Panc1 (cell line): Measurements from ENCODE around the gene GREM1. TPM values are rescaled to one million over a fixed set of nuclear protein-coding genes. Genes with fewer than 3 reads are reported as not detected.

Experiments
- ATAC-seq: fragments of 200-7000 bp; cut with Tn5 transposase; 2 replicates; pipeline ENCODE4 v1.9.1; 2020; ENCODE audit warnings: mild to moderate bottlenecking, moderate library complexity
- BruUV-seq: library from RNA; stranded (reverse); fragments of 400-500 nt; replicated peaks from 2 replicates; lab custom pipeline; 2021; lab: Mats Ljungman, UMichigan
- CTCF ChIA-PET: fragments of 300-600 bp; sonication (Branson Sonifier 250); formaldehyde crosslinking; loops from one replicate; lab custom pipeline; 2022; ENCODE audit warnings: antibody characterized with exemption; lab: Charles Lee
- POLR2A ChIA-PET: fragments of 300-600 bp; sonication (Branson Sonifier 250); formaldehyde crosslinking; loops from one replicate; lab custom pipeline; 2022; ENCODE audit warnings: antibody characterized with exemption; lab: Charles Lee
- DNase-seq: peaks from one replicate; pipeline ENCODE4 v3.0.0-alpha.2; 2010; ENCODE audit warnings: low read depth, low spot score
- H3K27ac ChIP-seq: 2 replicates; pipeline ENCODE4 v1.5.1; 2011; ENCODE audit warnings: mild to moderate bottlenecking, low read length, inconsistent platforms
- H3K27me3 ChIP-seq: fragments of 200-500 bp; sonication (Bioruptor generic); 2 replicates; pipeline ENCODE4 v1.6.0; 2014; ENCODE audit warnings: low read length, inconsistent platforms; ENCODE audit not compliant: control insufficient read depth, insufficient read depth
- H3K36me3 ChIP-seq: fragments of 200-500 bp; sonication (Bioruptor generic); 2 replicates; pipeline ENCODE4 v1.5.1; 2014; ENCODE audit warnings: inconsistent platforms, mild to moderate bottlenecking, low read length, moderate library complexity; ENCODE audit not compliant: control insufficient read depth, insufficient read depth
- H3K4me1 ChIP-seq: 2 replicates; pipeline ENCODE4 v1.5.1; 2011; ENCODE audit warnings: inconsistent platforms, mild to moderate bottlenecking, low read length, moderate library complexity; ENCODE audit not compliant: control insufficient read depth, insufficient read depth
- H3K4me3 ChIP-seq, 2 experiments: 2 replicates each; pipeline ENCODE4 v1.5.1; 2011 to 2012; ENCODE audit warnings: low read depth in 2 of 2, low read length in 2 of 2, mild to moderate bottlenecking in 2 of 2, inconsistent platforms in 1 of 2, moderate library complexity in 1 of 2
- H3K9me3 ChIP-seq: fragments of 200-500 bp; sonication (Bioruptor generic); 2 replicates; pipeline ENCODE4 v1.5.1; 2014; ENCODE audit warnings: low read depth, mild to moderate bottlenecking, inconsistent platforms, low read length, moderate library complexity; ENCODE audit not compliant: control insufficient read depth, insufficient read depth
- CTCF ChIP-seq: fragments of 450-650 bp; IDR thresholded peaks from 2 replicates; pipeline ENCODE4 v1.5.1; 2017; ENCODE audit warnings: mild to moderate bottlenecking
- POLR2AphosphoS5 ChIP-seq: IDR thresholded peaks from 2 replicates; pipeline ENCODE4 v1.6.1; 2012; ENCODE audit warnings: mild to moderate bottlenecking, low read depth, low read length, moderate library complexity
- REST ChIP-seq, 2 experiments: IDR thresholded peaks; 2 replicates each; pipeline ENCODE4 v1.6.1; 2011 to 2012; ENCODE audit warnings: low read depth in 2 of 2, control low read depth in 1 of 2, low read length in 1 of 2, mild to moderate bottlenecking in 1 of 2, moderate library complexity in 1 of 2; ENCODE audit not compliant: insufficient read depth in 1 of 2
- SIN3A ChIP-seq: IDR thresholded peaks from 2 replicates; pipeline ENCODE4 v1.6.1; 2012; ENCODE audit warnings: low read depth, mild to moderate bottlenecking, low read length, moderate library complexity, borderline replicate concordance; ENCODE audit not compliant: insufficient read depth
- TCF7L2 ChIP-seq: IDR thresholded peaks from 2 replicates; pipeline ENCODE4 v1.6.1; 2011; ENCODE audit warnings: mild to moderate bottlenecking, low read depth, low read length, inconsistent platforms
- in situ Hi-C: cut with HindIII; loops from 2 replicates; pipeline ENCODE4 v1.10.0; 2016; ENCODE audit warnings: low sequenced_read_pairs, low pct_unique_long_range_greater_than_20kb
- intact Hi-C: fragments of 100-400 bp; cut with micrococcal nuclease; formaldehyde crosslinking; loops from one replicate; pipeline ENCODE4 v1.10.0; 2022; ENCODE audit not compliant: unreplicated experiment
- total RNA-seq: library from RNA; stranded (reverse); gene quantifications from one replicate; pipeline ENCODE4 v1.2.1, GENCODE V29; 2021; ENCODE audit not compliant: unreplicated experiment

The GREM1 gene
- total RNA-seq, 1 experiment from 2014 or later: 0.41 TPM

DNA sequence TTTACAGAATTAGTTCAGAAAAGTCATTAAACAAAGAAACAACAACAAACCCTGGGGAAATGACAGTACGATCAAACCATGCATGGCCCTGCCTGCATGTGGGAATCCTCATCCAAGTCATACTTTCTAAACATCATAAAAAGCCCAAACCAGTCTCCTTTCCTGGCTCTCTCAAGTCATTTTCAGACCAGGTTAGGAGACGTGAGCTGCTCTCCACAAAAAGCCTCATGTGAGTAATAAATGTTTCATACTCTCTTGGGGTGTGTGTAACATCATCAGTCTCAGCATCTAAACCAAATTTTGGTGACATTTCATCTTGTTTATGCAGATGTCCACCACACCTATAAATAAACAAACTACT lies 18.9 kb downstream of the GREM1 start:
- no peaks in the 10 kb centered on the region for H3K36me3 ChIP-seq
- H3K4me3 ChIP-seq: no peak overlapping the region
- ChIA-PET CTCF (no interaction called here), POLR2A (no interaction called here)
- ATAC-seq (no peak), DNase-seq (no peak)
- H3K27ac ChIP-seq: no peak overlapping the region
- H3K9me3 ChIP-seq: no peaks in the 10 kb centered on the region
- TF ChIP-seq SIN3A (no peak), CTCF (no peak), POLR2AphosphoS5 (no peak), REST (IDR thresholded peaks at IDR 0.05; ENCODE audit: insufficient read depth in 1 of 2, low read depth in 2 of 2, low read length in 1 of 2) (no peak), TCF7L2 (no peak)
- H3K27me3 ChIP-seq: no peaks in the 10 kb centered on the region
- no peaks in the 10 kb centered on the region for H3K4me1 ChIP-seq
- no TSS peak for BruUV-seq
- in situ Hi-C loops: no loop called here
- intact Hi-C loops: no loop called here

GRCh38 chr15:32737304-32737703 lies 19.5 kb downstream of the GREM1 start:
- in situ Hi-C loops: no loop called here
- ATAC-seq: no peak
- TF ChIP-seq REST (IDR thresholded peaks at IDR 0.05; ENCODE audit: insufficient read depth in 1 of 2, low read depth in 2 of 2, low read length in 1 of 2) (no peak), TCF7L2 (no peak), CTCF (no peak), SIN3A (no peak), POLR2AphosphoS5 (no peak)

More at GRCh38 chr15:32737304-32737703, 19.5 kb downstream of the GREM1 start:
- DNase-seq: no peak
- Histone ChIP-seq H3K36me3 (no peaks in the 10 kb centered on the region), H3K4me3 (no peak overlapping the region), H3K4me1 (no peaks in the 10 kb centered on the region), H3K9me3 (no peaks in the 10 kb centered on the region), H3K27me3 (no peaks in the 10 kb centered on the region), H3K27ac (no peak overlapping the region)
- no TSS peak for BruUV-seq
- intact Hi-C loops: no loop called here
- ChIA-PET POLR2A (no interaction called here), CTCF (no interaction called here)
